IMR-90 (cell line): ENCODE measurements around the gene GALNT9. TPM values are rescaled to one million over a fixed set of nuclear protein-coding genes. Genes with fewer than 3 reads are reported as not detected.

Source experiments
- ATAC-seq: fragments of 200-7000 bp; cut with Tn5 transposase; 2 replicates; pipeline ENCODE4 v1.9.1; 2020; ENCODE audit warnings: low read depth, mild to moderate bottlenecking, moderate library complexity
- BruUV-seq: library from RNA; stranded (reverse); fragments of 400-500 nt; replicated peaks from 2 replicates; lab custom pipeline; 2021; lab: Mats Ljungman, UMichigan
- CTCF ChIA-PET: fragments of 300-600 bp; formaldehyde crosslinking; extraction: SDS; loops from one replicate; lab custom pipeline; 2021; ENCODE audit warnings: antibody characterized with exemption; lab: Yijun Ruan, JAX
- POLR2A ChIA-PET: fragments of 300-600 bp; sonication (Branson Sonifier 250); formaldehyde crosslinking; loops from one replicate; lab custom pipeline; 2022; ENCODE audit warnings: antibody characterized with exemption; ENCODE audit not compliant: unreplicated experiment; lab: Charles Lee
- DNase-seq: peaks from one replicate; pipeline ENCODE4 v3.0.0; 2013
- H2AFZ ChIP-seq: replicated peaks from 2 replicates; pipeline ENCODE3; 2013; ENCODE audit warnings: low read length, mild to moderate bottlenecking; ENCODE audit not compliant: poor library complexity
- H2AK5ac ChIP-seq: 2 replicates; pipeline ENCODE4 v1.6.1; 2013; ENCODE audit warnings: low read depth, low read length, inconsistent platforms
- H2AK9ac ChIP-seq: replicated peaks from 2 replicates; pipeline ENCODE3; 2013; ENCODE audit warnings: mild to moderate bottlenecking, low read depth, low read length, moderate library complexity; ENCODE audit not compliant: poor library complexity
- H2BK120ac ChIP-seq: 2 replicates; pipeline ENCODE4 v1.6.1; 2013; ENCODE audit warnings: low read depth, low read length, inconsistent platforms
- H2BK15ac ChIP-seq: 3 replicates; pipeline ENCODE4 v1.6.1; 2013; ENCODE audit warnings: low read depth, low read length, inconsistent platforms
- H2BK20ac ChIP-seq: 2 replicates; pipeline ENCODE4 v1.6.1; 2013; ENCODE audit warnings: low read depth, mild to moderate bottlenecking, inconsistent platforms, low read length, moderate library complexity
- H2BK5ac ChIP-seq: 2 replicates; pipeline ENCODE4 v1.6.1; 2013; ENCODE audit warnings: mild to moderate bottlenecking, low read depth, low read length, inconsistent platforms; ENCODE audit not compliant: poor library complexity, severe bottlenecking
- H3K14ac ChIP-seq: replicated peaks from 2 replicates; pipeline ENCODE4 v1.6.1; 2013; ENCODE audit warnings: low read depth, low read length, inconsistent platforms
- H3K18ac ChIP-seq: 2 replicates; pipeline ENCODE4 v1.6.1; 2013; ENCODE audit warnings: low read depth, low read length, control low read depth
- H3K23ac ChIP-seq: 2 replicates; pipeline ENCODE4 v1.6.1; 2013; ENCODE audit warnings: low read depth, low read length, inconsistent platforms
- H3K27ac ChIP-seq: 2 replicates; pipeline ENCODE4 v1.5.1; 2013; ENCODE audit warnings: mild to moderate bottlenecking, control low read depth, low read length; ENCODE audit not compliant: insufficient read depth
- H3K27me3 ChIP-seq: 2 replicates; pipeline ENCODE4 v1.6.1; 2013; ENCODE audit warnings: low read length; ENCODE audit not compliant: control insufficient read depth, insufficient read depth
- H3K36me3 ChIP-seq: 2 replicates; pipeline ENCODE4 v1.6.1; 2013; ENCODE audit warnings: low read length, mixed read lengths; ENCODE audit not compliant: control insufficient read depth, insufficient read depth
- H3K4ac ChIP-seq: 2 replicates; pipeline ENCODE4 v1.6.1; 2013; ENCODE audit warnings: low read depth, low read length, inconsistent platforms
- H3K4me1 ChIP-seq: 2 replicates; pipeline ENCODE4 v1.6.1; 2013; ENCODE audit warnings: low read length, mixed read lengths; ENCODE audit not compliant: control insufficient read depth, insufficient read depth
- H3K4me2 ChIP-seq: 2 replicates; pipeline ENCODE4 v1.6.1; 2013; ENCODE audit warnings: low read depth, mild to moderate bottlenecking, control low read depth, low read length, moderate library complexity
- H3K4me3 ChIP-seq: 2 replicates; pipeline ENCODE4 v1.5.1; 2013; ENCODE audit warnings: low read depth, mild to moderate bottlenecking, control low read depth, low read length, moderate library complexity; ENCODE audit not compliant: insufficient read depth
- H3K56ac ChIP-seq: 2 replicates; pipeline ENCODE4 v1.6.1; 2013; ENCODE audit warnings: low read length, inconsistent platforms; ENCODE audit not compliant: insufficient read depth; ENCODE audit errors: extremely low read depth
- H3K79me1 ChIP-seq, 2 experiments: 2 replicates each; pipeline ENCODE4 v1.6.1; 2013; ENCODE audit warnings: low read length in 2 of 2, inconsistent platforms in 1 of 2, low read depth in 1 of 2
- H3K9ac ChIP-seq: 2 replicates; pipeline ENCODE4 v1.6.1; 2013; ENCODE audit warnings: low read depth, low read length, control low read depth
- H3K9me1 ChIP-seq: 2 replicates; pipeline ENCODE4 v1.6.1; 2013; ENCODE audit warnings: low read length, inconsistent platforms; ENCODE audit not compliant: insufficient read depth
- H3K9me3 ChIP-seq: 2 replicates; pipeline ENCODE4 v1.6.1; 2013; ENCODE audit warnings: low read length; ENCODE audit not compliant: control insufficient read depth, insufficient read depth
- H4K20me1 ChIP-seq: 2 replicates; pipeline ENCODE4 v1.6.1; 2013; ENCODE audit warnings: low read length, inconsistent platforms; ENCODE audit not compliant: insufficient read depth
- H4K5ac ChIP-seq: 2 replicates; pipeline ENCODE4 v1.6.1; 2013; ENCODE audit warnings: mild to moderate bottlenecking, low read depth, low read length, control low read depth
- H4K8ac ChIP-seq, 2 experiments: 2 replicates each; pipeline ENCODE4 v1.6.1; 2013; ENCODE audit warnings: low read depth in 2 of 2, low read length in 2 of 2, control low read depth in 1 of 2, inconsistent platforms in 1 of 2
- H4K91ac ChIP-seq: 2 replicates; pipeline ENCODE4 v1.6.1; 2013; ENCODE audit warnings: low read depth, low read length, inconsistent platforms; ENCODE audit not compliant: insufficient read depth
- BHLHE40 ChIP-seq: fragments of 150-350 bp; IDR thresholded peaks from 2 replicates; pipeline ENCODE4 v1.6.1; 2016; ENCODE audit warnings: mild to moderate bottlenecking, low read depth, low read length
- WGBS, 2 experiments: methylation state at CpG; one replicate each; pipeline versions ENCODE4 v1.1.5 to v1.1.7; 2013; ENCODE audit warnings: missing lambda C conversion rate in 2 of 2; ENCODE audit not compliant: insufficient read length in 1 of 2; ENCODE audit errors: extremely low coverage in 2 of 2; 5-methylcytosine and 5-hydroxymethylcytosine counted together
- dilution Hi-C: fragments of 300-500 bp; cut with HindIII; formaldehyde crosslinking; loops from one replicate; pipeline ENCODE4 v1.14.3; 2018; ENCODE audit warnings: low sequenced_read_pairs; ENCODE audit not compliant: unreplicated experiment
- in situ Hi-C: fragments of 300-500 bp; cut with MboI; formaldehyde crosslinking; loops from 3 replicates; pipeline ENCODE4 v1.14.3; 2019; ENCODE audit warnings: low sequenced_read_pairs, inconsistent platforms, mixed read lengths
- intact Hi-C: fragments of 100-400 bp; cut with micrococcal nuclease; formaldehyde crosslinking; loops from 2 replicates; pipeline ENCODE4 v1.10.0; 2022
- polyA plus RNA-seq, 3 experiments: library from polyadenylated mRNA; depleted of rRNA; stranded (reverse); fragments of >200 nt; gene quantifications; 2 replicates each; pipeline ENCODE4 v1.2.3, GENCODE V29; 2012; ENCODE audit warnings: low replicate concordance in 1 of 3
- total RNA-seq: library from RNA; depleted of rRNA; stranded (reverse); fragments of >200 nt; gene quantifications from 2 replicates; pipeline ENCODE4 v1.2.3, GENCODE V29; 2012
- TF ChIP-seq, protein P1 (sequence below): fragments of 150-350 bp; IDR thresholded peaks from 2 replicates; pipeline ENCODE4 v1.6.1; 2017; ENCODE audit warnings: mild to moderate bottlenecking, antibody characterized with exemption, low read length, low read depth
- TF ChIP-seq, protein P2 (sequence below): fragments of 150-350 bp; IDR thresholded peaks from 2 replicates; pipeline ENCODE4 v1.6.1; 2016; ENCODE audit warnings: low read depth, mild to moderate bottlenecking, low read length, moderate library complexity, borderline replicate concordance

Gene GALNT9
- total and polyA plus RNA-seq, 2 of the 4 experiments (the other 2 are of a cell fraction): under 0.01 to 0.12 TPM

DNA sequence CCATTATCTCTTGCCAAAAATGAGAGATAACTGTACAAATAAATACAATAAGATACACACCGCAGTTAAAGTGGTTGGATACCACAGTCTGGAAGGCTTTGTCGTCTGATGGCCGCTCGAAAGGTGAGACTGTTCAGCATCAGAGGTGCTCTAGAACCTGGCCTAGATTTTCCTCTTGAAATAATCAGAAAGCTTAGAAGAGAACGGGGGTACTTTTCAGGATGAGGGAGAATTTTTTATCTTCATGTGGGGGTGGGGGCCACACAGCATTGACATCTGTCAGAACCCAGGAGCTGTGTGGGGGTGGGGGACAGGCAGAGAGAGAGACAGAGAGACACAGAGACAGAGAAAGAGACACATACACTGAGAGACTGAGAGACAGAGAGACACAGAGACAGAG is 90.5 kb downstream of the GALNT9 start:
- Histone ChIP-seq H3K9me1 (no peaks in the 10 kb centered on the region), H2AFZ (no peak overlapping the region), H3K9me3 (no peaks in the 10 kb centered on the region), H2BK15ac (no peak overlapping the region), H2BK20ac (no peak overlapping the region), H3K23ac (no peak overlapping the region), H3K79me1 (no peaks in the 10 kb centered on the region), H4K20me1 (no peaks in the 10 kb centered on the region), H2BK5ac (no peak overlapping the region), H3K18ac (no peak overlapping the region), H3K56ac (no peak overlapping the region), H3K9ac (no peak overlapping the region), H3K4me2 (no peak overlapping the region), H3K4me3 (no peak overlapping the region), H3K27ac (no peak overlapping the region), H2AK9ac (no peak overlapping the region), H3K4me1 (no peaks in the 10 kb centered on the region), H4K5ac (no peak overlapping the region), H3K4ac (no peak overlapping the region), H3K27me3 (no peaks in the 10 kb centered on the region), H3K14ac (no peak overlapping the region), H2AK5ac (no peak overlapping the region), H2BK120ac (no peak overlapping the region), H4K91ac (no peak overlapping the region), H3K36me3 (no peaks in the 10 kb centered on the region), H4K8ac (no peak overlapping the region)
- DNase-seq (no peak), ATAC-seq (no peak)
- BruUV-seq: no TSS peak
- dilution Hi-C loops: no loop called here
- ChIA-PET POLR2A (interaction anchor here (0.7 kb wide), 1 partner anchor 51 kb away, joined by 6 read pairs; no protein-coding TSS in a partner anchor), CTCF (no interaction called here)
- WGBS, 2 experiments: no CpG with 5 or more reads among the region's 5 CpGs
- intact Hi-C loops: no loop called here
- TF ChIP-seq BHLHE40: no peak
- TF ChIP-seq, protein P1, sequence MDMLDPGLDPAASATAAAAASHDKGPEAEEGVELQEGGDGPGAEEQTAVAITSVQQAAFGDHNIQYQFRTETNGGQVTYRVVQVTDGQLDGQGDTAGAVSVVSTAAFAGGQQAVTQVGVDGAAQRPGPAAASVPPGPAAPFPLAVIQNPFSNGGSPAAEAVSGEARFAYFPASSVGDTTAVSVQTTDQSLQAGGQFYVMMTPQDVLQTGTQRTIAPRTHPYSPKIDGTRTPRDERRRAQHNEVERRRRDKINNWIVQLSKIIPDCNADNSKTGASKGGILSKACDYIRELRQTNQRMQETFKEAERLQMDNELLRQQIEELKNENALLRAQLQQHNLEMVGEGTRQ: no peak
- TF ChIP-seq, protein P2, sequence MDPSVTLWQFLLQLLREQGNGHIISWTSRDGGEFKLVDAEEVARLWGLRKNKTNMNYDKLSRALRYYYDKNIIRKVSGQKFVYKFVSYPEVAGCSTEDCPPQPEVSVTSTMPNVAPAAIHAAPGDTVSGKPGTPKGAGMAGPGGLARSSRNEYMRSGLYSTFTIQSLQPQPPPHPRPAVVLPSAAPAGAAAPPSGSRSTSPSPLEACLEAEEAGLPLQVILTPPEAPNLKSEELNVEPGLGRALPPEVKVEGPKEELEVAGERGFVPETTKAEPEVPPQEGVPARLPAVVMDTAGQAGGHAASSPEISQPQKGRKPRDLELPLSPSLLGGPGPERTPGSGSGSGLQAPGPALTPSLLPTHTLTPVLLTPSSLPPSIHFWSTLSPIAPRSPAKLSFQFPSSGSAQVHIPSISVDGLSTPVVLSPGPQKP: no peak
- in situ Hi-C loops: no loop called here
